ENCODE results near the gene BNIP5. TPM values are rescaled to one million over a fixed set of nuclear protein-coding genes. Genes with fewer than 3 reads are reported as not detected.

Gene BNIP5
- total and polyA plus RNA-seq, 12 donors = 0.04 to 0.11 TPM; not detected in 10

- no peaks in the 10 kb centered on the region for H3K27me3 ChIP-seq
- no peak for DNase-seq
- H3K9me3 ChIP-seq (replicated peaks in 1 of 3) = no peaks in the 10 kb centered on the region
- no peaks in the 10 kb centered on the region for H3K36me3 ChIP-seq (replicated peaks in 1 of 2)
- H3K4me1 ChIP-seq (replicated peaks in 1 of 2) = no peaks in the 10 kb centered on the region
- H3K27ac ChIP-seq = no peak overlapping the region
- no peak overlapping the region for H3K4me3 ChIP-seq
- intact Hi-C loops (cut with DNase I) = no loop called here
- WGBS, 4 donors = 91 to 100% (median 96%) methylated on average over 2 of the region's 2 CpGs
- TF ChIP-seq CTCF (IDR thresholded peaks at IDR 0.05) = no peak
- TF ChIP-seq POLR2A (IDR thresholded peaks at IDR 0.05) = no peak
Measured at GRCh38 chr6:36370638-36371037, 34.0 kb upstream of the BNIP5 start.

- Histone ChIP-seq H3K27ac (no peak overlapping the region), H3K4me3 (no peak overlapping the region), H3K27me3 (no peaks in the 10 kb centered on the region), H3K36me3 (replicated peaks in 1 of 2) (no peaks in the 10 kb centered on the region), H3K4me1 (replicated peaks in 1 of 2) (no peaks in the 10 kb centered on the region), H3K9me3 (replicated peaks in 1 of 3) (no peaks in the 10 kb centered on the region)
- WGBS, 4 donors = 89 to 93% (median 90%) methylated on average over 12 to 14 of the region's 14 CpGs
- DNase-seq = peak in 1 of 7 donors; percentile 1
- intact Hi-C loops (cut with DNase I) = loop anchor here in 1 of 2 donors (10.0 kb wide), 1 partner anchor 234 kb away; the partner anchor contains the start of gene MAPK13
- TF ChIP-seq POLR2A (IDR thresholded peaks at IDR 0.05) (no peak), CTCF (IDR thresholded peaks at IDR 0.05) (no peak)
Measured at GRCh38 chr6:36368921-36369865, 32.5 kb upstream of the BNIP5 start.

- H3K27ac ChIP-seq = no peak overlapping the region
- no peaks in the 10 kb centered on the region for H3K27me3 ChIP-seq
- no peak overlapping the region for H3K4me3 ChIP-seq
- H3K4me1 ChIP-seq (replicated peaks in 1 of 2) = no peaks in the 10 kb centered on the region
- no peak for DNase-seq
- TF ChIP-seq POLR2A (IDR thresholded peaks at IDR 0.05) = no peak
- H3K9me3 ChIP-seq (replicated peaks in 1 of 3) = no peaks in the 10 kb centered on the region
- intact Hi-C loops (cut with DNase I) = loop anchor here in 1 of 2 donors (10.0 kb wide), 1 partner anchor 234 kb away; the partner anchor contains the start of gene MAPK13
- 72 to 83% (median 80%) methylated on average over 1 of the region's 1 CpG for WGBS, 4 donors
- no peaks in the 10 kb centered on the region for H3K36me3 ChIP-seq (replicated peaks in 1 of 2)
Measured at GRCh38 chr6:36368421-36368820, 31.7 kb upstream of the BNIP5 start.

GRCh38 chr6:36367743-36368142 is 31.1 kb upstream of the BNIP5 start:
- Histone ChIP-seq H3K27ac (no peak overlapping the region), H3K36me3 (replicated peaks in 1 of 2) (no peaks in the 10 kb centered on the region), H3K9me3 (replicated peaks in 1 of 3) (no peaks in the 10 kb centered on the region), H3K27me3 (no peaks in the 10 kb centered on the region), H3K4me3 (no peak overlapping the region), H3K4me1 (replicated peaks in 1 of 2) (no peaks in the 10 kb centered on the region)
- TF ChIP-seq CTCF (IDR thresholded peaks at IDR 0.05) (no peak), POLR2A (IDR thresholded peaks at IDR 0.05) (no peak)
- DNase-seq = no peak
- intact Hi-C loops (cut with DNase I) = loop anchor here in 1 of 2 donors (10.0 kb wide), 1 partner anchor 233 kb away; the partner anchor contains the start of gene MAPK13
- WGBS, 4 donors = 90 to 98% (median 93%) methylated on average over 3 of the region's 3 CpGs
